ENCODE results near the gene FAM117A. TPM values are rescaled to one million over a fixed set of nuclear protein-coding genes. Genes with fewer than 3 reads are reported as not detected.

Gene FAM117A
- total RNA-seq, 4 donors from 2014 or later = 5.6 to 7.5 (median 6.5) TPM

DNA sequence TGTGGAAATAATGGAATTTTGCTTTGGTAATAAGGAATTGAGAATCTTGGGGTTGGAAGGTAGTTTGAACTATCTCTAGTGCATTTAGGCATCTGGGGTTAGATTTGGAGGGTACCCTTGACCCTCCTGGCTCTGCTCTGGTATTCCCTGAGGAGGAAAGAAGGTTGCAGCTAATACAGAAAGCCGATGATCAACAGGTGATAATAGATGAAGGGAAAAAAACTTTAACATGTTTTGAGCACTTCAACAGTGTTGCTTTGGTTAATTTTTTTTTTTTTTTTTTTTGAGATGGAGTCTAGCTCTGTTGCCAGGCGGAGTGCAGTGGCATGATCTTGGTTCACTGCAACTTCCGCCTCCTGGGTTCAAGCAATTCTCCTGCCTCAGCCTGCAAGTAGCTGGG lies 29.4 kb upstream of the FAM117A start:
- no peak for TF ChIP-seq POLR2A (IDR thresholded peaks at IDR 0.05)
- TF ChIP-seq, protein P1, sequence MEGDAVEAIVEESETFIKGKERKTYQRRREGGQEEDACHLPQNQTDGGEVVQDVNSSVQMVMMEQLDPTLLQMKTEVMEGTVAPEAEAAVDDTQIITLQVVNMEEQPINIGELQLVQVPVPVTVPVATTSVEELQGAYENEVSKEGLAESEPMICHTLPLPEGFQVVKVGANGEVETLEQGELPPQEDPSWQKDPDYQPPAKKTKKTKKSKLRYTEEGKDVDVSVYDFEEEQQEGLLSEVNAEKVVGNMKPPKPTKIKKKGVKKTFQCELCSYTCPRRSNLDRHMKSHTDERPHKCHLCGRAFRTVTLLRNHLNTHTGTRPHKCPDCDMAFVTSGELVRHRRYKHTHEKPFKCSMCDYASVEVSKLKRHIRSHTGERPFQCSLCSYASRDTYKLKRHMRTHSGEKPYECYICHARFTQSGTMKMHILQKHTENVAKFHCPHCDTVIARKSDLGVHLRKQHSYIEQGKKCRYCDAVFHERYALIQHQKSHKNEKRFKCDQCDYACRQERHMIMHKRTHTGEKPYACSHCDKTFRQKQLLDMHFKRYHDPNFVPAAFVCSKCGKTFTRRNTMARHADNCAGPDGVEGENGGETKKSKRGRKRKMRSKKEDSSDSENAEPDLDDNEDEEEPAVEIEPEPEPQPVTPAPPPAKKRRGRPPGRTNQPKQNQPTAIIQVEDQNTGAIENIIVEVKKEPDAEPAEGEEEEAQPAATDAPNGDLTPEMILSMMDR (IDR thresholded peaks at IDR 0.05) = no peak
- no peak for DNase-seq
- Histone ChIP-seq H3K4me3 (no peak overlapping the region), H3K36me3 (peaks cover 8 to 76% (median 22%) of the 10 kb centered on the region in 3 donors), H3K9me3 (no peaks in the 10 kb centered on the region), H3K27me3 (no peaks in the 10 kb centered on the region), H3K27ac (no peak overlapping the region), H3K4me1 (peaks cover 0 to 53% (median 20%) of the 10 kb centered on the region in 3 donors)
- WGBS, 2 donors = 82 to 87% methylated on average over 2 to 3 of the region's 3 CpGs
- intact Hi-C loops (cut with DNase I) = no loop called here

DNA sequence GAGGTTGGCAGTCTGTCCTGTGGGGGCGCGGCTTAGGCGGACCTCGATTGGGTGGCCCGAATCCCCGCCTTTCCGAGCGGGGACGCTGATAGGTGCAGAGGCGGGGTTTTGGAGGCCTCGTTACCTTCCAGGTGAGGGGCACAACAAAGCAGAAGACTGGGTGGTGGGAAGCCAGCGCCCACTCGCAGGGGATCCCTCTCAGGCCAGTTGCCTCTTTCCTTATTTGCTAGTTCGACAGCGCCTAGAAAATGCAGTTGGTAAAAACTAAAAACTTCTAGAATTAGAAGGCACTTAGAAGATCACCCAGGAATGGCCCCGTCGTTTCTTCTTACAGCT lies 25.3 kb upstream of the FAM117A start:
- intact Hi-C loops (cut with DNase I) = no loop called here
- WGBS, 2 donors = 3 to 12% methylated on average over 2 to 4 of the region's 17 CpGs

DNA sequence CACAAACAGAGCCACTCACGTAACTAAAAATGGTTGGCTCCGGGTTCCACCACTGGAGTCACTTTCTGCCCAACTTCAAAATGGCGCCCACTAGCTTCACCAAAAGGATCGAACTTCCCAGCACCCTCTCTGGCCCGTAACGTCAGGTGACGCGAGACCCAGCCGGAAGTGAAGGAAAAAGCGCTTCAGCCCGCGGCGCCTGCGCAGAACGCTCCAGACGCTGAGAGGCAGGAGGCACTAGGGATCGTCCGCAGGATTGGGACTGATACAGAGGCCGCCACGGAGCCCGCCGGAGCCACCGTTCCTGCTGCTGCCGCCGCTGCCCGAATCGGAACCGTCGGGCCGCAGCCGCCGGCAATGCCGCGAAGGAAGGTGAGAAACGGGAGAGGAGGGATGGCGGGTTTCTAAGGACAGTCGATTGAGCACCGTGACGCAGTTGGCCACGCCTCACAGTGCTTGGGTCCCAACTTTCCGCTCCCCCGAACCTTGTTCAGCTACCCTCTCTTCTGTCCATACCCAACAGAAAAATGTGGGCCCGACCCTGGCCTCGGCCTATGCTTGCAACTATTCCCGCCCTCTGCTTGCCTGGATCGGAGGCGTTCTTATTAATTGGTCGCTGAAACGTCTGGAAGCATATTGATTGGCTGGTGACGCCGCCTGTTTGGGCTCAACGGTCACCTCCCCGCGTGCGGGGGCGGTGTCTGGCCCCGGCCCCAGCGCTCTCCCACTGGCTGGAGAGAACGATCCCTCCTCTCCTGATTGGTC lies 24.7 kb upstream of the FAM117A start, which contains the start of gene KAT7:
TSS of gene KAT7 (plus strand) at position 204 of the 765 bp plus-strand sequence. CDS start at position 358, 154 bp downstream.
- Histone ChIP-seq H3K9me3 (no peaks in the 10 kb centered on the region), H3K27ac (peak within 1 kb of the TSS; percentile 95 to 100 (median 98)), H3K4me3 (peak within 1 kb of the TSS; percentile 66 to 98 (median 92)), H3K4me1 (peaks cover 0 to 60% (median 26%) of the 10 kb centered on the region in 3 donors), H3K36me3 (peaks cover 3 to 29% (median 7%) of the 10 kb centered on the region in 3 donors), H3K27me3 (no peaks in the 10 kb centered on the region)
- intact Hi-C loops (cut with DNase I) = no loop called here
- DNase-seq = peak; percentile 95
- WGBS, 2 donors = 1% methylated on average over 16 to 37 of the region's 59 CpGs
- peak in 3 of 4 donors; percentile 32 to 89 (median 85) for TF ChIP-seq POLR2A (IDR thresholded peaks at IDR 0.05)
- TF ChIP-seq, protein P1 (IDR thresholded peaks at IDR 0.05) = peak in 3 of 6 experiments; percentile 4 to 56 (median 28)

More for the DNA sequence above, 25.3 kb upstream of the FAM117A start:
- no peak for TF ChIP-seq POLR2A (IDR thresholded peaks at IDR 0.05)
- TF ChIP-seq, protein P1 (IDR thresholded peaks at IDR 0.05) = no peak
- Histone ChIP-seq H3K27ac (peak overlapping the region in 3 of 4 donors; percentile 45 to 99 (median 95)), H3K4me1 (peaks cover 0 to 60% (median 26%) of the 10 kb centered on the region in 3 donors), H3K36me3 (peaks cover 3 to 35% (median 9%) of the 10 kb centered on the region in 3 donors), H3K4me3 (peak overlapping the region; percentile 66 to 98 (median 92)), H3K9me3 (no peaks in the 10 kb centered on the region), H3K27me3 (no peaks in the 10 kb centered on the region)
- no peak for DNase-seq

DNA sequence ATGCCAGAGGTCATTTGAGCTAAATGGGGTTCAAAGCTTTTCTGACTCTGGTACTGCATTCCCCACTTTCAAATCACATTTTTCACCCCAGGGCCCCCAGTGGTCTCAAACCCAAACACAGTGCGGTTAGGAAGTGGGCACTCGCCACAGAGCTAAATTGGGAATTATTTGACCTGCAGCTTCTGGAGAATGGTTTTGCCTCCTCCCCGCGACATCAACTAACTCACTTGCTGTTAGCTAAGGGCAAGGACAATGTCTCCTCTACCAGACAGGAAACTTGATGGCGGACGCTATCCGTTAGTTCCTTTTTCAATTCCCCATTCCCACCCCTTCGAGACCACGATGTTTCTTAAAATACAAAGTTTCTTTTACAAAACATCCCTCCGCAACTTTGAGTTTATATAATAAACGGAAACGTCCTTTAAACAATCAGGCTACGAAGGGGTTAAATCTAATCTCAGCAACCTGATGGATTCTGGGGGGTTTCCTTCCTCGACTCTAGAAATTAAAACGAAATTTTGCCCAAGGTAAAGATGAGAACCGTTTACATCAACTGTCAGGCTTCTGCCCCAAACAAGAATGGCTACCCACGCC lies 24.1 kb upstream of the FAM117A start:
- DNase-seq = no peak
- Histone ChIP-seq H3K9me3 (no peaks in the 10 kb centered on the region), H3K4me1 (peaks cover 0 to 60% (median 27%) of the 10 kb centered on the region in 3 donors)

More for the DNA sequence above, 24.1 kb upstream of the FAM117A start:
- intact Hi-C loops (cut with DNase I) = no loop called here
- TF ChIP-seq, protein P1 (IDR thresholded peaks at IDR 0.05) = no peak
- TF ChIP-seq POLR2A (IDR thresholded peaks at IDR 0.05) = no peak
- WGBS, 2 donors = 3% methylated on average over 17 of the region's 17 CpGs
- H3K27ac ChIP-seq = peak overlapping the region; percentile 95 to 100 (median 98)
- peak overlapping the region; percentile 66 to 98 (median 92) for H3K4me3 ChIP-seq
- H3K27me3 ChIP-seq = no peaks in the 10 kb centered on the region
- H3K36me3 ChIP-seq = peaks cover 3 to 23% (median 6%) of the 10 kb centered on the region in 3 donors
